Measurements from ENCODE around the gene PIP5K1C. TPM values are rescaled to one million over a fixed set of nuclear protein-coding genes. Genes with fewer than 3 reads are reported as not detected.

The PIP5K1C gene
- total RNA-seq, 3 donors from 2014 or later = 14.6 to 15.7 (median 15.7) TPM

- H3K36me3 ChIP-seq = no peaks in the 10 kb centered on the region
- H3K4me1 ChIP-seq = peaks cover 0 to 11% of the 10 kb centered on the region in 2 donors
- H3K27me3 ChIP-seq = no peaks in the 10 kb centered on the region
- no peaks in the 10 kb centered on the region for H3K9me3 ChIP-seq
- TF ChIP-seq POLR2A (IDR thresholded peaks at IDR 0.05) = no peak
- TF ChIP-seq POLR2AphosphoS5 (IDR thresholded peaks at IDR 0.05) = no peak
- no peak for TF ChIP-seq CTCF (IDR thresholded peaks at IDR 0.05)
- DNase-seq (ENCODE audit: low spot score in 2 of 2) = no peak
- intact Hi-C loops (cut with DNase I; ENCODE audit: low total_unique reads) = no loop called here
- H3K4me3 ChIP-seq = no peak overlapping the region
- H3K27ac ChIP-seq = no peak overlapping the region
Measured at GRCh38 chr19:3623716-3624115, 76.6 kb downstream of the PIP5K1C start.

DNA sequence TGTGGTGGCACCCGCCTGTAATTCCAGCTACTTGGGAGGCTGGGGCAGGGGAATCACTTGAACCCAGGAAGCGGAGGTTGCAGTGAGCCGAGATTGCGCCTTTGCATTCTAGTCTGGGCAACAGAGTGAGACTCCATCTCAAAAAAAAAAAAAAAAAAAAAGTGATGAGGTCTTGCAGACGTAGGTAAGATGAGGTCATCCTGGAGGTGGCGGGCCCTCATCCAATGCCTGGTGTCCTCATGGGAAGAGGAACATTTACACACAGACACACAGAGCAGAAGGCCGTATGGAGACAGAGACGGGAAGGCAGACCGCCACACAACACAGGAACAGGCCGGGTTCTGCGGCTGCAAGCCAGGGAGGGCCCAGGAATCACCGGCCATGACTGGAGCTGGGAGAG is 78.0 kb downstream of the PIP5K1C start:
- no peaks in the 10 kb centered on the region for H3K27me3 ChIP-seq
- peaks cover 0 to 11% of the 10 kb centered on the region in 2 donors for H3K4me1 ChIP-seq
- no peak for DNase-seq (ENCODE audit: low spot score in 2 of 2)
- TF ChIP-seq CTCF (IDR thresholded peaks at IDR 0.05) (no peak), POLR2AphosphoS5 (IDR thresholded peaks at IDR 0.05) (no peak), POLR2A (IDR thresholded peaks at IDR 0.05) (no peak)
- H3K27ac ChIP-seq = no peak overlapping the region
- no peak overlapping the region for H3K4me3 ChIP-seq
- intact Hi-C loops (cut with DNase I; ENCODE audit: low total_unique reads) = no loop called here
- H3K36me3 ChIP-seq = no peaks in the 10 kb centered on the region
- H3K9me3 ChIP-seq = no peaks in the 10 kb centered on the region

DNA sequence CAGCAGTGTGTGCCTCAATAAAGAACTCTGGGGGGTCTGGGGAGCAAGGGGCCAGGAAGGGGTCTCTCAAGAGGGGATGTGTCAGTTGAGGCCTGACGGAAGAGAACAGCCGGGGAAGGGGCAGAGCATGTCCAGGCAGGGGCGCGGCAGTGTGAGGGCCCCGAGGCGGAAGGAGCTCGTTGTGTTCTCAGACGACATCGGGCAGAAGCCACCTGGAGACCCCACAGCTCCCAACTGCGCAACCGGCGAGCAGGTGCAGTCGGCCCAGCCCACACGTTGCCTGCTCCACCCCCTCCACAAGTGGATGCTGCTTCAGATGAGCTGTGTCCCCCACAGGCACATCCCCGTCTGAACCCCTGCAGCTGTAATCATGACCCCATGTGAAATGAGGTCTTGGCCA is 78.6 kb downstream of the PIP5K1C start:
- intact Hi-C loops (cut with DNase I; ENCODE audit: low total_unique reads) = no loop called here
- no peaks in the 10 kb centered on the region for H3K9me3 ChIP-seq
- no peak overlapping the region for H3K4me3 ChIP-seq
- TF ChIP-seq CTCF (IDR thresholded peaks at IDR 0.05) (no peak), POLR2A (IDR thresholded peaks at IDR 0.05) (no peak), POLR2AphosphoS5 (IDR thresholded peaks at IDR 0.05) (no peak)
- peaks cover 0 to 11% of the 10 kb centered on the region in 2 donors for H3K4me1 ChIP-seq
- no peak overlapping the region for H3K27ac ChIP-seq
- no peaks in the 10 kb centered on the region for H3K36me3 ChIP-seq
- H3K27me3 ChIP-seq = no peaks in the 10 kb centered on the region
- DNase-seq (ENCODE audit: low spot score in 2 of 2) = no peak

DNA sequence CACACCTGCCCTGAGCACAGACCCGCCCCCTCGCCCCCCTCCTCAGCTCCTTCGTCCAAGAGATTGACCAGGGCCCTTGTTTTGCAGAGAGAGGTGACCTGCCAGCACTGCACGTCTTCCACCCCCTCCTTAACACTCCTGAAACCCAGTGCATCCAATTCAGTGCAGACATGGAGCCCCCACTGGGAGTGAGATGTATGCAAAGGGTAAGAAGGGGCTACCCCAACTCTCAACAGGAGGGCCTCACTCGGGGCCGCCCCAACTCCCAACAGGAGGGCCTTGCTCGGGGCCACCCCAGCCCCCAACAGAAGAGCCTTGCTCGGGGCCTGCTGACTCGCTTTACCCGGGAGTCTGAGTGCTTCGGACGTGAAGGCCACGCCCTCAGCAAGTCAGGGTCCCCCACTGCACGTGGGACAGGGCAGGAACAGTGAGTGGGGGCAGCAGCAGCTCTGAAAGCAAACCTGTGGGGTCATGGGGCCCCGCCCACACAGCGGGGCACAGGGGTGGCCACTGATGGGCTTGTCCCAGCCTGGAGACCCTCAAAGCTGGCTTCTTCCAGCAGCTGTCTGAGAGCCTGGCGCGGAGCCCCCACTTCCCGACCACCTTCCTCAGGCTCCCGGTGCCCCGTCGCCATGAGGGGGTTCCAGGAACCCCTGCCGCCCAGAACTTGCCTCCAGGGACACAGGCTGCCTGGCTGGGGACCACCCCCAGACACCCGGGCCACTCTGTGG is 79.3 kb downstream of the PIP5K1C start:
- H3K27ac ChIP-seq = no peak overlapping the region
- H3K36me3 ChIP-seq = no peaks in the 10 kb centered on the region
- intact Hi-C loops (cut with DNase I; ENCODE audit: low total_unique reads) = no loop called here

More for the DNA sequence above, 79.3 kb downstream of the PIP5K1C start:
- H3K9me3 ChIP-seq = no peaks in the 10 kb centered on the region
- TF ChIP-seq POLR2AphosphoS5 (IDR thresholded peaks at IDR 0.05) = no peak
- no peak for TF ChIP-seq CTCF (IDR thresholded peaks at IDR 0.05)
- TF ChIP-seq POLR2A (IDR thresholded peaks at IDR 0.05) = no peak
- no peaks in the 10 kb centered on the region for H3K27me3 ChIP-seq
- no peak for DNase-seq (ENCODE audit: low spot score in 2 of 2)
- H3K4me1 ChIP-seq = peaks cover 0 to 11% of the 10 kb centered on the region in 2 donors
- no peak overlapping the region for H3K4me3 ChIP-seq

Data from breast epithelium (tissue), 4 donors.